ENCODE results near the gene MAPKAP1.

GRCh38 chr9:125470189-125470588 lies 236.8 kb downstream of the MAPKAP1 start:
- TF ChIP-seq CTCF (IDR thresholded peaks at IDR 0.05) = no peak
- no peak for TF ChIP-seq ZFX (IDR thresholded peaks at IDR 0.05; ENCODE audit: borderline replicate concordance)

Data from 22Rv1 (cell line).